ENCODE data around the gene RAPGEF3.

Gene RAPGEF3

GRCh38 chr12:47786662-47787280, 28.1 kb upstream of the RAPGEF3 start:
- ChIA-PET POLR2A (ENCODE audit: low non-redundant PET) (no interaction called here), CTCF (interaction anchor here (0.6 to 1.2 kb wide), 3 partner anchors 46 to 297 kb away, joined by 3 read pairs; no protein-coding TSS in a partner anchor)
- no peak for DNase-seq (ENCODE audit: low spot score)
- H3K27ac ChIP-seq: peak overlapping the region; percentile 90
- TF ChIP-seq CTCF (conservative IDR thresholded peaks at IDR 0.05; ENCODE audit: low read depth): no peak

GRCh38 chr12:47785887-47786661, 27.4 kb upstream of the RAPGEF3 start:
- ChIA-PET POLR2A (ENCODE audit: low non-redundant PET) (no interaction called here), CTCF (interaction anchor here (0.6 to 1.2 kb wide), 4 partner anchors 44 to 296 kb away, joined by 3 to 8 read pairs (median 3); no protein-coding TSS in a partner anchor)
- no peak for DNase-seq (ENCODE audit: low spot score)

GRCh38 chr12:47785036-47785886, 26.6 kb upstream of the RAPGEF3 start:
- CTCF ChIA-PET: interaction anchor here (1.0 to 1.5 kb wide), 3 partner anchors 43 to 53 kb away, joined by 3 to 8 read pairs (median 3); no protein-coding TSS in a partner anchor
- POLR2A ChIA-PET (ENCODE audit: low non-redundant PET): no interaction called here
- no peak for TF ChIP-seq CTCF (conservative IDR thresholded peaks at IDR 0.05; ENCODE audit: low read depth)
- H3K27ac ChIP-seq: peak overlapping the region; percentile 90
- DNase-seq (ENCODE audit: low spot score): no peak

More at GRCh38 chr12:47785887-47786661, 27.4 kb upstream of the RAPGEF3 start:
- peak overlapping the region; percentile 90 for H3K27ac ChIP-seq
- TF ChIP-seq CTCF (conservative IDR thresholded peaks at IDR 0.05; ENCODE audit: low read depth): no peak

GRCh38 chr12:47783821-47784819, 25.4 kb upstream of the RAPGEF3 start:
- ChIA-PET POLR2A (ENCODE audit: low non-redundant PET) (interaction anchor here (0.6 kb wide), 1 partner anchor 9 kb away, joined by 4 read pairs; no protein-coding TSS in a partner anchor), CTCF (interaction anchor here (0.7 to 1.5 kb wide), 4 partner anchors 11 to 54 kb away, joined by 3 to 4 read pairs (median 4); no protein-coding TSS in a partner anchor)
- H3K27ac ChIP-seq: peak overlapping the region; percentile 90
- no peak for TF ChIP-seq CTCF (conservative IDR thresholded peaks at IDR 0.05; ENCODE audit: low read depth)
- no peak for DNase-seq (ENCODE audit: low spot score)

- ChIA-PET POLR2A (ENCODE audit: low non-redundant PET) (interaction anchor here (0.6 to 1.2 kb wide), 2 partner anchors 10 to 39 kb away, joined by 3 to 4 read pairs; no protein-coding TSS in a partner anchor), CTCF (interaction anchor here (0.7 to 11.5 kb wide), 5 partner anchors 10 to 68 kb away, joined by 3 to 167 read pairs (median 3); no protein-coding TSS in a partner anchor)
- DNase-seq (ENCODE audit: low spot score): no peak
- peak overlapping the region; percentile 90 for H3K27ac ChIP-seq
- no peak for TF ChIP-seq CTCF (conservative IDR thresholded peaks at IDR 0.05; ENCODE audit: low read depth)
Observed at GRCh38 chr12:47783024-47783755, 24.5 kb upstream of the RAPGEF3 start.

Data from RWPE1 (cell line).